ENCODE measurements around the gene MRPS25.

MRPS25 gene

DNA sequence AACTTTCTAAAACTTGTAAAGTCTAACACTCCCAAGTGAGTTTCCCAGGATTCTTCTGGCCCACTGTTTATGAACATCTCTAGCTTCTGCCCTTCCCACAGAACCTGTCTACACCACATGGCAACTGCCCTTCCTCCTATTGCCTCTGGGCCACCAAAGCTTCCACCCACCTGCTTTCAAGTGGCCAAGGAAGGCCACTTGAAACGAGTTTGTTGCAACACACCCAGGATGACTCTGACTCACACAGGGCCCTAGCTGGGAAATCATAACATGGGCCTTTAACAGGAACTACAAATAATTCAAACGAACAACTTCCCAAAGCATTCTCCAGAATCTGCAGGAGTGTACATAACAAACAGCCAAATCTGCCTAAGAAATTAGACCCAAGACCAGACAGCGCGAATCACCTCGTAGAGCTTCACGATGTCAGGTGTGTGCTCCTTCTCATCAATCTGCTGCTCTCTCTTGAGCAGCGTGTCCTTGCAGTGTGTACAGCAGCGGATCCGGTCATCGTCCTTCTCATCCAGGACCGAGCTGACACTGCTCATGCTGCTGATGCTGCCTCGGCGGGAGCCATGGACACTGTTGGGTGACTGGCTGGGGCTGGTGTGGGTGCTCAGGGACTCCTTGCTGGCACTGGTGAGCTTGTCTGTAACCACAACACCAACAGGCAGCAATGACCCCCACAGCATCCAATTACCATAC, 17.0 kb upstream of the MRPS25 start:
- DNase-seq: no peak

DNA sequence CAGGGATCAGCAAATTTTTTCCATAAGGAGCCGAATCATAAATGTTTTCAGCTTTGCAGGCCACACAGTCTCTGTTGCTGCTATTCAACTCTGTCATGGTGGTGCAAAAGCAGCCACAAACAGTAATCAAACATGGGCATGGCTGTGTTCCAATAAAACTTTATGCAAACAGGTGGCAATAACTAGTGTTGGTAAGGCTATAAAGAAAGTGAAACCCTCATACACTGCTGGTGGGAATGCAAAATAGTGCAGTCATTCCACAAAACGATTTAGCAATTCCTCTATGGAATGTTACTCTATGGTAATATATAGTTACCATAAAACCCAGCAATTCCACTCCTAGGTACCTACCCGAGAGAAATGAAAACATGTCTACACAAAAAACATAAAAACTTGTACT, 14.0 kb upstream of the MRPS25 start:
- no peak for DNase-seq

DNA sequence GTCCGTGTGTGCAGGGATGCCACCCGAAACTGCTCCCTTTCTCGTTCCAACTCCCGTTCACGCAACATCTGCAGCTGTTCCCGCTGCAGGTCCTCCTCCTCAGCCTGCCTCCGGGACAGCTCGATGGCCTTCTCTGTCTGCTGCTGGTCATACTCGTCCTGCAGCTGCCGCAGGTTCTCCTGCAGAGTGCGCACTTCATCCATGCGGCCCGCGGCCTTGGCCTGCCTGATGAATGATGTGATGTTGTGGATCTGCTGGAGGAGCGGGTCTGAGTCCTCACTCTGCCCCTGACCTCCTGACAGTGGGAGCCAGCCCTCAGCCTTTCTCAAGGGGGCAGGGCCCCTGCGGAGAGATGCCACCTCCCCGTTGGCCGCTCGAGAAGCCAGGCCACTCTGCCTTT, 9.4 kb upstream of the MRPS25 start:
- DNase-seq: no peak

DNA sequence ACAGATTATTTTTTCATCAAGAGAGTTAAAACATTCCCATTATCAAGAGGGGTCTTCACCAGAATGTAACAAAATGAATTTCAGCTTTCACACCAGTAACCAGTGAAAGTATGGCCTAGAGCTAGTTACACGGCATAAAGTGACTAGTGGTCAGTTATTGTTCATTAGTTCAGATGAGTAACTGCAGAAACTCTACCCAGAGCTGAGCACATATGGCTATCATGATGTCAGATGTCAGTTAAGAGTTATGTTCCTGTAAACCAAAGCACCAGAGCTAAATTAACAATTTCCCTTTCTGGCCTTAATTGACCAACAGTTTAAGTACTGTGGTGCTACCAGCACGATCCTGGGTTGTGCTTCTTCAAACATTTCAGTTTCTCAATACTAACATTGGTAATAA, 6.6 kb upstream of the MRPS25 start:
- DNase-seq: no peak

DNA sequence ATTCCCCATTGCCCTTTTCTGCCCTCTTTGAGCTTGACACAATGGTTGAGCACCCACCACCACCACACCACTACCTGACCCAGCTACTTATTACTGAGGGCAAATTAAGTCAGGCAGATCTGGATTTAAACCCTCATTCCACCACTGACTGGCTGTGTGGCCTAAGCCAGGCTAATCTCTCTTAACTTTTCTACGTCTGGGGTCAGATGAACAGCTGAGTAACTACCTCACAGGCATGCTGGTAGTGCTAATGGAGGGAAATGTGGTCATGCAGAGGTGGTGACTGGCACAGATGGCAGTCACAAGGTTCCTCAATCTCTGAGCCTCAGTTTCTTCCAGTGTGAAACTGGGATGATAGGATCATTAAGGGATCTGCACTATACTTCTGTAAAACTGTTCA, 4.3 kb upstream of the MRPS25 start:
- DNase-seq: no peak

DNA sequence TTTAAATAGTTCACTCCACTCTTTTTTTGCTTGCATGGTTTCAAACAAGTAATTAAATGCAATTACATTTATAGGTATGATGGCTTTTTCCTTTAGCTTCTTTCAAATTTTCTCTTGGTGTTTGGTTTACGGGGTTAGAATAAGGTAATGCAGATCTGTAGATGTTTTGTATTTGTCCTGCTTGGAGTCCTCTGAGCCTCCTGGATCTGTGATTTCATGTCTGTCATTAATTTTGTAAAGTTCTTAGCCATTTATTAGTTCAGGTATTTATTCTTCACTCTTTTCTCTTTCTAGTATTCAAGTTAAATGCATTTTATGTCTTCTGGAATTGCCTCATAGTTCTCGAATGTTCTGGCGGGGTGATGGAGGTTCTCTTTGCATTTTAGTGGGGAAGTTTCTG, 1.4 kb upstream of the MRPS25 start:
- no peak for DNase-seq

DNA sequence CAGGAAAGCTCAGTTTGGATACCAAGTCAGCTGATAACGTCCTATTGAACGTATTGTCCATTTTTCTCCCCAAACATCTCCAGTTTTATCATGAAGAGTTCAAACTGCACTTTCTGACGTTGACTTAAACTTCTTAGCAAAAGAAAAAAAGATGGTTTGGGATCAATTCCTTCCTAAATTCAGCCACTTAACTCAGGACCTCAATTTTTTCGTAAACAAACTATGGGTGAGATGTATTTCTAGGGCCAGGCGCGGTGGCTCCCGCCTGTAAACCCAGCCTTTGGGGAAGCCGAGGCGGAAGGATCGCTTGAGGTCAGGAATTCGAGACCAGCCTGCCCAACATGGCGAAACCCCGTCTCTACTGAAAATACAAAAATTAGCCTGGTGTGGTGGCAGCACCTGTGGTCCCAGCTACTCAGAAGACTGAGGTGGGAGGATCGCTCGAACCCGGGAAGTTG, 464 bp upstream of the MRPS25 start:
- no peak for DNase-seq

DNA sequence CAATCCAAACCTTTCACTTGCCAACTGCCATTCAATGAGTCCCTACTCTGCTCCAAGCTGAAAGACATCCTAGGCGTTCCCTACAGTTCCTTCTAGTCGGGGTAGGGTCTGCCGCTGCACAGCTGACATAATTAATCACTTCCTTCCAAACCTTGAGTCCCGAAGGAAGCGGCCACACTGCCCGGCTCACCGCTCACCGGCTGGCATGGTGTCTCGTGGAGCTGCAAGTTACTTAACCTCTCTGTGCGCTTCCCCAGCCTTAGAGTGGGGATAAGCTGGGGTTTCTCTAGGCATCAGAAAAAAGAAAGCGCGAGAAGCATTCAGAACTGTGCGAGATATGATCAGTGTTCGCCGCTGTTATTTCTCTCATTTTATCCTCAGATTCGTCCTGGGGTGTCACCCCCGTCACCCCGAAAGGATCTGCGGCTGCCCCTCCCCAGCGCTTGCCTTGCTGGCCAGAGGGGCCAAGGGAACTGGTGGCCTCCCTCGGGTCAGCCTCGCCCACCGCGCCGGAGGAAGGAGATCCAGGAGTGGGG, 748 bp downstream of the MRPS25 start:
- no peak for DNase-seq

DNA sequence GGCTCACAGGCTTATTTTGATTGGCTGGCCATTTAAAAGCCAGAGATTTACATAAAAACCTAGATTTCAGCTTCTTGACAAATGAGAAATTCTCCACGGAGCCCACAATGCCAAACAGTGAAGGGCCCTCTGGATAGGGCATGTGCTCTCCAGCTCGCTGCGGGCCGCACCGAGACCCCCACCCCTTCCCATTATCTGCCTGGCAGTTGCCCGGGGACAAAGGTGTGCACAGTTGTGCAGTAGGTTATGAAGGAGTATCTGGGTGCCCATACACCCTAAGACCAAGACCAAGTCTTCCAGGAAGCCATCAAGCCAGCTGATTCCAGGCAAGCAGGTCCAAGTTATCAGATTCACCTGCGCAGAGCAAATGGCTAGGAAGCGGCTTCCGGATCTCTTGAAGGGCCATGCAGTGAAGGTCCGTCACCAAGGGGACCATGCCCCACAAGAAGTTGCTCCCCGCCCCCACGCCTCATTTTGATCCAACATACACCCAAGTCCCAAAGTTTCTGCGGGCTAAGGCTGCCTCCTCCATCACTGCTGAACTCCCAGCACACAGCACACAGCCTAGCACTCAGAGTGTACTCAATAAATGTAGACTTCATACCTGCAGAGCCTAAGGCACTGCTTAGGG, 1.3 kb downstream of the MRPS25 start:
- DNase-seq: no peak

DNA sequence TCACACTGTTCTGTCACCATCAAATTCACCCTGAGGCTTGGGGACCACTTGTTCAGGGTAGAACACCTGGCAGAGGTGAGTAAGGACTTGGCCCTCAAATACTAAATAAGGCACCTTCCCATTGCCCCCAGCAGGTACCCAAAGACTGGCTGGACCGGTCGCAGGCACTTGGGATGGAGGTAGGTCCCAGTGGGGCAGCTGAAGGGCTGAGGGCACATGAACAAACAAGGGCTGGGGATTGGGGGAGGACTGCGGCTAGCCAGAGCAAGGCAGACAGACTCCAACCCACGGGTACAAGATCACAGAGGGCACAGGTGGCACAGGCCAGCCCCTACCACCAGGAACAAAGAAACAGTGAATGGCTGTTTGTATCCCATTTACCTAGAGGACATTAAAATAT, 1.9 kb downstream of the MRPS25 start:
- DNase-seq: no peak

DNA sequence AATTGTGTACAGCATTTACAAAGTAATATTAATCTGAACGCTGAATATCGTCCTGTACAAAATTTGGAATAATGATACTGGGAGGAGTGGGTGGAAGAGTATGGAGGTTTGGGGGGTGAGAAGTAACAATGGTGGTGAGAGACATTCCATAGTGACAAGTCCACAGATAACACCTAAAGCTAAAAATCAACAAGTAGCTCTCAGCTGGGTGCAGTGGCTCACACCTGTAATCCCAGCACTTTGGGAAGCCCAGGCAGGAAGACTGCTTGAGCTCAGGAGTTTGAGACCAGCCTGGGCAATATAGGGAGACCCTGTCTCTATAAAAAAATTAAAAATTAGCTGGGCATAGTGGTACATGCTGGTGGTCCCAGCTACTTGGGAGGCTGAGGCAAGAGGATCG, 5.1 kb downstream of the MRPS25 start:
- DNase-seq: no peak

DNA sequence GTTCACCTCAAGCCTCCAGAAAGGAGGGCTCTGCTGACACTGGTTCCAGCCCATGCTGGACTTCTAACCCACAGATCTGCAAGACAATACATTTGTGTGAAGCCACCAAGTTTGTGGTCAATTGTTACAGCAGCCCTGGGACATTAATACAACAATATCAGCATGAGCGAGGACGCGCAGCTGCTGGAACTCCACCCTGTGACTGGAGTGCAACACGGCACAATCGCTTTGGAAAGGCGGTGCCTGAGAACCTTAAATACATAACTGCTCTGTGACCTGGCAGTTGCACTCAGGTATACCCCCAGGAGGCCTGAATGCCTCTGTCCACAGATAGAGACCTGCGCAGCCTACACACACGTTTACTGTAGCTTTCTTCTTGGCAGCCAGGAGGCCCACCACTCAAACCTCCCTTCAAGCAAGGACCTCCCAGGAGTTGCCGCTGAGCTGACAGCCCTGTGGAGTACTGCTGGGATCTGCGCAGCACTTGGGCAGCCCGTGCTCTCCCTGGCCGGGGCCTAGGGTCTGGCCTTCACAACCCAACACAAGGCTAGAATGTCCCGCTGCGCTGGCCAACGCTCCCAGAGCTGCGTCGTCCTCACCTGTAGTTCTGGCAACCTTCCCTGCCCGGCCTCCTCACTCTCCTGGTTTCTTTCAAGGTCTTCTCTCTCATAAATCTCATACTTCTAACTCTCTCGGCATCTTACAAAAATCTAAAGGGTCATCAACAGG, 8.3 kb downstream of the MRPS25 start:
- DNase-seq: no peak

DNA sequence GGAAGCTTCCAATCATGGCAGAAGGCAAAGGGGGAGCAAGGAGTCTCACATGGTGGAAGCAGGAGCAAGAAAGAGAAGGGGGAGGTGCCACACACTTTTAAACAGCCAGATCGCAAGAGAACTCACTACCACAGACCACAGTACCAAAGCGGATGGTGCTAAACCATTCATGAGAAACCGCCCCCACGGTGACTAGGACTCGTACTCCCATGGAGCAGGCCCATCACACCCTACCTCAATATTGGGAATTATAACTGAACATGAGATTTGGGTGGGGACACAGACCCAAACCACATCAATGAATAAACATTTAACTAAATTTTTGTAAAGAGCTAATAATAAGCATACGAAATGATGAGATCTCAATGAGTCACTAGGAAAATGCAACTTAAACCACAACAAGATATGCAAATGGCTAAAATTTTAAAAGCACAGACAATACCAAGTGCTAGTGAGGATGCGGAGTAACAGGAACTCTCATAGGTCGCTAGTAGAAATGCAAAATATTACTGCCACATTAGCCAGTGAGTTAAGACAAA, 10.0 kb downstream of the MRPS25 start:
- peak in 2 of 4 experiments; percentile 8 for DNase-seq

DNA sequence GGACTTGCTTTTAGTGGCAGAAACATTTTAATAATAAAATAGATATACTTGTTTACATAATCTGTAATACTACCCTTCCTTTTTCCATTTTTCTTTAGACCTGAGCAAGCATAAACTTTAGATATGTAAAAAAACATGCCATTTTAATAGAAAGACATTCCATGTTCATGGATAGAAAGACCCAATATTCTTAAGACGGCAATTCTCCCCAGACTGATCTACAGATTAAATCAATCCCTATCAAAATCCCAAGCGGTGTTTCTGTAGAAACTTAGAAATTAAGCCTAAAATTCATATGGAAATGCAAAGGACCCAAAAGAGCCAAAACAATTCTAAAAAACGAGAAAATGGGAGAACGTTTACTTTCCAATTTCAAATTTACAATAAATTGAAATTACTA, 11.6 kb downstream of the MRPS25 start:
- no peak for DNase-seq

DNA sequence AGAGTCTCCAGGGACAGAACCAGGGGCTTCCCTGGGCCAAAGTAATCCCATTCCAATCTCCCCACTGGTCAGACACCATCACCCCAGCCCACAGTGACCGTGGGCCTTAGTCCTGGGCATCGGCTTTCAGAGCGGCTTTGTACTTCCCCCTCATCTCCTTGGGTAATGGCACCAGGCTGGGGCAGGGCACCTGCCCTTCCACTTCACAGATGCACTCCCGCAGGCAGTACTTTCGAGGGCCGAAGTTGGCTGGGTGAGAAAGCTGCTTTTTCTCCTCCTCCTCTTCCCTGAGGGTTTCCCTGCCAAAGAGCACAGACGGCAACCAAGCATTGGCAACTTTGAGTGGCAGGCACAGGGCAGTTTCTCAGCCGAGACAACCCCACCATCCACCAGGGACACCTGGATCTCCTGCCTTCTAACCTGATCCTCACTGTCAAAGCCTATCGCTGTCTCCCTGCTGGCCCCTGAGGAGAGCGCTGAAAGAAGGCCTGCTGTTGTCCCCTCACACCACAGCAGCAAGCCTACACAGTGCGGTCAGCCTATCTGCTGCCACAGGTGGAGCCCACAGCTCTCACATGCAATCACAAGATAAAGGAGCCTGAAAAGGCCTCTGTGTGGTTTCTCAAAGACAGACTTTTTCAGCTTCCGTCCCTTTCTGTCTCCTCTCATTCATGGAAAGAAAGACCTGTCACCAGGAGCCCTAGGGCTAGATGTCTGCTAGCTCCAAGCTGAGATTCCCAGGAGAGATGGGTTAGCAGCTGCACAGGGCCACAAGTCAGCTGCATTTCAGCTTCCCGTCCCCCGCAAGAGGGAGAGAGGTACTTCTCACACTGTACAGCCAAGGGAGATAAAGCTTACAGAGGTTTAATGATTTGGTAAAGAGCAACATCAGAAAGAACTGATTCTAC, 12.5 kb downstream of the MRPS25 start:
- no peak for DNase-seq

DNA sequence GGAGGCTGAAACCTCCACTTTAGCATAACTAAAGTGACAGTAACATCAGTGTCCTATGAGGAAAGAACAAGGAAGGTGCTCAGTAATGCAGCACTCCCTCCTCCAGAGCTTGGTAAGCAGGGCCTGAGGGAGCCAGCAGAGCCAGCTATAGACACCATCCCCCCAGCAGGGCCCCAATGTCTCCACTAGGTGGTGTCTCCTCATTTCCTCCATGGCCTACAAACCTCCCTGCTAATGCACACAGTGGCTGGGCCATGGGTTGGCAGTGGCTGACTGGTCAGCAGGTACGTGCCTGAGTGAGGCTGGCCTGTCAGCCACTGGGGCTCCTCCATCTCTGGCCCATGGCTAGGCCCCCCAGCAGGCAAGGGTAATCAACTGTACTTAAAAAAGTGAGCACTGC, 13.6 kb downstream of the MRPS25 start:
- no peak for DNase-seq

DNA sequence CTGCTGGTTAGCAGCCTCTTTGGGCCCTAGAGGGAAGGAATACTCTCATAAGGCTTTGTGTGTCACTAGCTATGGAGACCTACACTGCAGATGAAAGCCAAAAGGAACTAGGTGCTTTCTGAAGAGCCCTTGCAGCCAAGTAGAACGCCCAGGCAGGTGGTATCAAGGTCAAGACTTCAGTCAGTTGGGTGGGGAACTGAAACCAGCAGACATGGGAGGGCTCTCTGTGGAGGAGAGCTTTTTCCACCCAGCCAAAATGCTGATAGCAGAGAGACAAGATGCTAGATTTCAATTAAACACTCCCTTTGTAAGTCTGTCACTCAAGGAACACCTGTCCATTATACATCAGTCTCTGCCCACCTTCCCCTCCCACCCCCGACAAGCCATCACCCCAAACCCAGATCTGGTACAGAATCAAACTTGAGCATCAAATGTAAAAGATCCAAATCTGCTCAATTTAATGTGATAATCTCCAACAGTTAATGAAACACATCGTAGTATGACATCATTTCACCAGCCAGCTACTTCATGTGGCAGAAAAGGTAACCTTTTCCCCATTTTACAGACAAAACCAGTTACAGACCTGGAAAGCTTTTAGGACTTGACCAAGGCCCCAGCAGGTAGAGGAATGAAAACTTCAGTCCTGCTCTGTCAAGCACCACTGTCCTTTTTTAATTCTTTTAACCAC, 14.6 kb downstream of the MRPS25 start:
- no peak for DNase-seq

DNA sequence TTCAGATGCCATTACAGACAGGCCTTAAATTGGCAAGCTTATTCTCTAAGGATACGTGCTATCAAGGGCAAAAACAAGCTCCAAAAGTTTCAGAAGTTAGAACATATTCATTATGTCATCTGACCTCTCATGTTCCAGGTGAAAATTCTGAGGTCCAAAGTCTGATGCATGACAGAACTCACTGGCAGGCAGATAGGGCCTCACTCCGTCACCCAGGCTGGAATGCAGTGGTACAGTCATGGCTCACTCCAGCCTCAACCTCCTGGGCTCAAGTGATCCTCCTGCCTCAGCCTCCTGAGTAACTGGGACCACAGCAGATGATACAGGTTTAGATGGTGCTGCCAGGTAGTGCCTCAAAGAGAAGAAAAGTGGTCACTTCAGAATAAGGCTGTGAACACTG, 15.5 kb downstream of the MRPS25 start:
- DNase-seq: no peak

DNA sequence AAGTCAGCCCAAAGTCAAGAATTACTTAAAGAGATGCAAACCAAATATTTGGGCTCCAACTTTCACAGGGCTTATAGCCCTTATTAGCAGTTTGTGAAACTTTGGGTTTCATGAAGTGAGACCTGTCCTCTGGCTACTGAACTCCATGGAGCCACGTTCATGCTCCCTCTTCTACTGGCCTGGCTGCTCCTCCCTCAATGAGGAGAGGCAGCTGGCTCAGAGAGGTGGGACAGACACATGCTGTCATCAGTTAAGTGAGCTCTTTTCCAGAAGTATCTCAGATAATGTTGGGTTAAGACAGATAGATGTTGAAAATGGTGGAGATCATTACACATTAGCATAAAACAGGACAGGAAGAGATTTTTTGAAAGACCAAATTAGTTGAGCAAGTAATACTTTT, 19.4 kb downstream of the MRPS25 start:
- no peak for DNase-seq

DNA sequence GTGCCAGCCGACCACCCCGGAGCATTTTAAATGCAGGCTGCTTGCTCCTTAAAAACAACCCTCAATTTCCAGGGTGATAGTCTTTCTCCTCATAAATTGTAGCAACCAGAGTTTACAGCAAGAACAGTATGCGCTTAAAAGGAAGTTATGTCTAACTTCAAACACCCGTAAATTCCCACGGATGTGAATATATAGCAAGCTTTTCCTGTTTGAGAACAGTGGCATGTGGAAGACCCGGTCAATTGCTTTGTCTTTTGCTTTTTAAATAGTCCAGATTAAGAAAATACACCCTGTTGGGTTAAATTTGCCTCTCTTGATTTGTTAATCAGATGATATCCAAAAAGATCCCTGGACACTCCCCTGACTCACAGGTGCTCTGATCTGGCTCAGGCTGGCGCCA, 20.8 kb downstream of the MRPS25 start:
- DNase-seq: no peak

DNA sequence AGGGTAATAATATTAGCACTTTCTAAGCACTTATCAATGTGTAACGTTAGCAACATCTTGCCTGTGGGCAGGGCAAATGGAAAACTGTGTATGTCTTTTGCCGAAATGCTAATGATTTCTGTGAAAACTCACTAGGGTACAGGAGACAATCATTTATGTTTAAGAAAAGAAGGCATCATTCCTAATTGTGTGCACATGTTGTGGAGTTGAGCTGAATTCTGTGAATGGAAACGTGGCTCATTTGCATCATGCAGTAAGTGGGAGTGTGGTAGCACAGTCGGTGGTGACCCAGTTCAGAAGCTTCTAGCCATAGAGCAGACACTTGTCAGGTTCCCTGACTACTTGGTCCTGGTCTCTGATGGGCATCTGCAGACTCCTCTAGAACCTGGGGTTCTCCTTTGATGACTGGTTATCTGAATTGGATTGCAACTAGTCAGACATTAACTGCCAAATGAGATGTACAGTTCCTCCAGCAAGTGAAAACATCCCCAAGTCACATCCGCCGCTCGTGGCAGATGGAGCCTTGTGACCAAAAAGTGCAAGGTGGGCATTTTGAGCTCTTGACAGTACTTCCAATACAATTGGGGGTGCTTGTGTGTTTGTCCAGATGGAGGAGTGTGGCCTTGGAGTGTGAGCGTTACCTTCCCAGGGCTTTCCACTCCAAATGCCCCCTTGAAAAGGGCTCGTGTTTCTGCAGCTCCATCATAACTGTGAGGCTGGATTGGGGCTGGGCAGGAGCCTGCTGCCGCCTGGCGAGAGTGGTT, 21.5 kb downstream of the MRPS25 start:
- no peak for DNase-seq
